ENCODE results near the gene C5AR1. TPM values are rescaled to one million over a fixed set of nuclear protein-coding genes. Genes with fewer than 3 reads are reported as not detected.

The C5AR1 gene
- total RNA-seq, 2 donors from 2014 or later: 1.6 to 4.6 TPM

- peaks cover 5% of the 10 kb centered on the region for H3K4me1 ChIP-seq (replicated peaks)
- peak overlapping the region; percentile 58 to 65 for H3K4me3 ChIP-seq
- intact Hi-C loops (cut with DNase I): no loop called here
- peak; percentile 37 for DNase-seq (ENCODE audit: low spot score)
- H3K27me3 ChIP-seq (replicated peaks; ENCODE audit: insufficient read depth): no peaks in the 10 kb centered on the region
- H3K9me3 ChIP-seq: no peaks in the 10 kb centered on the region
- 30% methylated on average over 42 of the region's 42 CpGs for WGBS
- peak overlapping the region; percentile 97 to 98 for H3K27ac ChIP-seq
- peaks cover 3 to 14% of the 10 kb centered on the region in 2 donors for H3K36me3 ChIP-seq
- TF ChIP-seq POLR2A (IDR thresholded peaks at IDR 0.05) (no peak), POLR2AphosphoS5 (IDR thresholded peaks at IDR 0.05) (no peak), CTCF (IDR thresholded peaks at IDR 0.05) (no peak)
Measured at GRCh38 chr19:47272448-47273312, 37.0 kb upstream of the C5AR1 start.

- intact Hi-C loops (cut with DNase I): no loop called here
- peak overlapping the region; percentile 58 to 65 for H3K4me3 ChIP-seq
- TF ChIP-seq POLR2AphosphoS5 (IDR thresholded peaks at IDR 0.05) (peak; percentile 95), POLR2A (IDR thresholded peaks at IDR 0.05) (peak; percentile 96), CTCF (IDR thresholded peaks at IDR 0.05) (no peak)
- H3K27ac ChIP-seq: peak overlapping the region; percentile 97 to 98
- H3K9me3 ChIP-seq: no peaks in the 10 kb centered on the region
- peaks cover 5% of the 10 kb centered on the region for H3K4me1 ChIP-seq (replicated peaks)
- peaks cover 0 to 14% of the 10 kb centered on the region in 2 donors for H3K36me3 ChIP-seq
- H3K27me3 ChIP-seq (replicated peaks; ENCODE audit: insufficient read depth): no peaks in the 10 kb centered on the region
- peak; percentile 93 for DNase-seq (ENCODE audit: low spot score)
- WGBS: 0% methylated on average over 53 of the region's 54 CpGs
Measured at GRCh38 chr19:47273313-47274070, 36.2 kb upstream of the C5AR1 start.

- no peaks in the 10 kb centered on the region for H3K27me3 ChIP-seq (replicated peaks; ENCODE audit: insufficient read depth)
- peak; percentile 99 for DNase-seq (ENCODE audit: low spot score)
- H3K4me3 ChIP-seq: peak within 1 kb of the TSS; percentile 58 to 65
- H3K36me3 ChIP-seq: peaks cover 0 to 14% of the 10 kb centered on the region in 2 donors
- intact Hi-C loops (cut with DNase I): no loop called here
- no peak for TF ChIP-seq CTCF (IDR thresholded peaks at IDR 0.05)
- TF ChIP-seq POLR2A (IDR thresholded peaks at IDR 0.05): peak; percentile 79
- TF ChIP-seq POLR2AphosphoS5 (IDR thresholded peaks at IDR 0.05): peak; percentile 82
- peaks cover 5% of the 10 kb centered on the region for H3K4me1 ChIP-seq (replicated peaks)
- H3K27ac ChIP-seq: peak within 1 kb of the TSS; percentile 97 to 98
- under 1% methylated on average over 61 of the region's 72 CpGs for WGBS
- H3K9me3 ChIP-seq: no peaks in the 10 kb centered on the region
Measured at GRCh38 chr19:47274071-47274890, 35.4 kb upstream of the C5AR1 start, which contains the start of gene INAFM1. INAFM1 (plus strand) TSS chr19:47274885; CDS start chr19:47274920, 35 bp downstream.

- Histone ChIP-seq H3K36me3 (peaks cover 0 to 11% of the 10 kb centered on the region in 2 donors), H3K4me1 (replicated peaks) (peaks cover 5% of the 10 kb centered on the region), H3K9me3 (no peaks in the 10 kb centered on the region), H3K27me3 (replicated peaks; ENCODE audit: insufficient read depth) (no peaks in the 10 kb centered on the region), H3K27ac (peak overlapping the region; percentile 65 to 98), H3K4me3 (peak overlapping the region; percentile 58 to 65)
- DNase-seq (ENCODE audit: low spot score): no peak
- intact Hi-C loops (cut with DNase I): no loop called here
- WGBS: 9% methylated on average over 46 of the region's 82 CpGs
- no peak for TF ChIP-seq CTCF (IDR thresholded peaks at IDR 0.05)
- TF ChIP-seq POLR2AphosphoS5 (IDR thresholded peaks at IDR 0.05): no peak
- no peak for TF ChIP-seq POLR2A (IDR thresholded peaks at IDR 0.05)
Measured at GRCh38 chr19:47274891-47275761, 34.5 kb upstream of the C5AR1 start.

Measured in prostate gland (tissue), 2 donors.